ENCODE measurements around the gene ILK. TPM values are rescaled to one million over a fixed set of nuclear protein-coding genes. Genes with fewer than 3 reads are reported as not detected.

Gene ILK
- total and polyA plus RNA-seq, 10 of the 15 experiments (the other 5 are each of a cell fraction or from before 2014, with no cell fraction given), result 51.8 to 163 (median 92.0) TPM

GRCh38 chr11:6568191-6568918, 35.2 kb upstream of the ILK start:
- 85% methylated on average over 4 of the region's 4 CpGs for WGBS (ENCODE audit: insufficient coverage, insufficient replicate concordance, low lambda C conversion rate, missing lambda C conversion rate)

GRCh38 chr11:6569706-6570105, 33.9 kb upstream of the ILK start:
- Histone ChIP-seq H3K36me3 (ENCODE audit: control insufficient read depth in 2 of 2, insufficient read depth in 2 of 2, low read length in 1 of 2) (peaks cover 0 to 1% of the 10 kb centered on the region in 2 experiments; a peak in 1 of 4 replicates), H3K9me3 (replicated peaks; ENCODE audit: control insufficient read depth, insufficient read depth, low read length) (no peaks in the 10 kb centered on the region), H3K4me2 (ENCODE audit: control insufficient read depth, insufficient read depth) (no peak overlapping the region), H4K20me1 (ENCODE audit: control insufficient read depth, insufficient read depth) (no peaks in the 10 kb centered on the region), H3K79me2 (ENCODE audit: control insufficient read depth, insufficient read depth, low read length) (no peaks in the 10 kb centered on the region), H3K4me3 (no peak overlapping the region), H3K27ac (ENCODE audit: control insufficient read depth, insufficient read depth) (no peak overlapping the region), H3K9ac (ENCODE audit: control insufficient read depth, insufficient read depth, low read length) (no peak overlapping the region), H3K4me1 (ENCODE audit: control insufficient read depth, insufficient read depth, low read length) (no peaks in the 10 kb centered on the region), H2AFZ (ENCODE audit: control insufficient read depth, low read depth, low read length) (no peak overlapping the region), H3K27me3 (replicated peaks in 1 of 2; ENCODE audit: control insufficient read depth in 2 of 2, insufficient read depth in 2 of 2, low read length in 1 of 2) (no peaks in the 10 kb centered on the region)
- FAIRE-seq (no peak), ATAC-seq (no peak), DNase-seq (ENCODE audit: low read depth, low spot score) (no peak)
- BruUV-seq (replicated peaks), result no TSS peak
- in situ Hi-C loops (cut with MboI), result no loop called here
- intact Hi-C loops (cut with micrococcal nuclease; ENCODE audit: unreplicated experiment), result no loop called here
- 84% methylated on average over 5 of the region's 5 CpGs for WGBS (ENCODE audit: insufficient coverage, insufficient replicate concordance, low lambda C conversion rate, missing lambda C conversion rate)
- ChIA-PET SMC1A (ENCODE audit: uncharacterized antibody, unreplicated experiment) (no interaction called here), POLR2A (no interaction called here), RAD21 (ENCODE audit: unreplicated experiment) (no interaction called here), CTCF (no interaction called here)
- TF ChIP-seq HDGF (IDR thresholded peaks at IDR 0.05) (no peak), BHLHE40 (IDR thresholded peaks at IDR 0.05; ENCODE audit: borderline replicate concordance in 1 of 2, low read depth in 2 of 2, low read length in 1 of 2) (no peak), ELK1 (IDR thresholded peaks at IDR 0.05; ENCODE audit: low read depth, low read length) (no peak), SMAD1 (IDR thresholded peaks at IDR 0.05; ENCODE audit: low read depth, partially characterized antibody) (no peak), EGR1 (IDR thresholded peaks at IDR 0.05; ENCODE audit: borderline replicate concordance in 1 of 2, low read depth in 2 of 2, low read length in 2 of 2) (no peak), DPF2 (IDR thresholded peaks at IDR 0.05) (no peak), TAF1 (IDR thresholded peaks at IDR 0.05; ENCODE audit: borderline replicate concordance, low read depth, low read length) (no peak)
- TF ChIP-seq, protein P1, sequence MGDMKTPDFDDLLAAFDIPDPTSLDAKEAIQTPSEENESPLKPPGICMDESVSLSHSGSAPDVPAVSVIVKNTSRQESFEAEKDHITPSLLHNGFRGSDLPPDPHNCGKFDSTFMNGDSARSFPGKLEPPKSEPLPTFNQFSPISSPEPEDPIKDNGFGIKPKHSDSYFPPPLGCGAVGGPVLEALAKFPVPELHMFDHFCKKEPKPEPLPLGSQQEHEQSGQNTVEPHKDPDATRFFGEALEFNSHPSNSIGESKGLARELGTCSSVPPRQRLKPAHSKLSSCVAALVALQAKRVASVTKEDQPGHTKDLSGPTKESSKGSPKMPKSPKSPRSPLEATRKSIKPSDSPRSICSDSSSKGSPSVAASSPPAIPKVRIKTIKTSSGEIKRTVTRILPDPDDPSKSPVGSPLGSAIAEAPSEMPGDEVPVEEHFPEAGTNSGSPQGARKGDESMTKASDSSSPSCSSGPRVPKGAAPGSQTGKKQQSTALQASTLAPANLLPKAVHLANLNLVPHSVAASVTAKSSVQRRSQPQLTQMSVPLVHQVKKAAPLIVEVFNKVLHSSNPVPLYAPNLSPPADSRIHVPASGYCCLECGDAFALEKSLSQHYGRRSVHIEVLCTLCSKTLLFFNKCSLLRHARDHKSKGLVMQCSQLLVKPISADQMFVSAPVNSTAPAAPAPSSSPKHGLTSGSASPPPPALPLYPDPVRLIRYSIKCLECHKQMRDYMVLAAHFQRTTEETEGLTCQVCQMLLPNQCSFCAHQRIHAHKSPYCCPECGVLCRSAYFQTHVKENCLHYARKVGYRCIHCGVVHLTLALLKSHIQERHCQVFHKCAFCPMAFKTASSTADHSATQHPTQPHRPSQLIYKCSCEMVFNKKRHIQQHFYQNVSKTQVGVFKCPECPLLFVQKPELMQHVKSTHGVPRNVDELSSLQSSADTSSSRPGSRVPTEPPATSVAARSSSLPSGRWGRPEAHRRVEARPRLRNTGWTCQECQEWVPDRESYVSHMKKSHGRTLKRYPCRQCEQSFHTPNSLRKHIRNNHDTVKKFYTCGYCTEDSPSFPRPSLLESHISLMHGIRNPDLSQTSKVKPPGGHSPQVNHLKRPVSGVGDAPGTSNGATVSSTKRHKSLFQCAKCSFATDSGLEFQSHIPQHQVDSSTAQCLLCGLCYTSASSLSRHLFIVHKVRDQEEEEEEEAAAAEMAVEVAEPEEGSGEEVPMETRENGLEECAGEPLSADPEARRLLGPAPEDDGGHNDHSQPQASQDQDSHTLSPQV (IDR thresholded peaks at IDR 0.05), result no peak

More at GRCh38 chr11:6568191-6568918, 35.2 kb upstream of the ILK start:
- Histone ChIP-seq H3K27me3 (replicated peaks in 1 of 2; ENCODE audit: control insufficient read depth in 2 of 2, insufficient read depth in 2 of 2, low read length in 1 of 2) (no peaks in the 10 kb centered on the region), H3K9ac (ENCODE audit: control insufficient read depth, insufficient read depth, low read length) (no peak overlapping the region), H3K4me1 (ENCODE audit: control insufficient read depth, insufficient read depth, low read length) (no peaks in the 10 kb centered on the region), H3K79me2 (ENCODE audit: control insufficient read depth, insufficient read depth, low read length) (no peaks in the 10 kb centered on the region), H3K36me3 (ENCODE audit: control insufficient read depth in 2 of 2, insufficient read depth in 2 of 2, low read length in 1 of 2) (peaks cover 0 to 1% of the 10 kb centered on the region in 2 experiments; a peak in 1 of 4 replicates), H3K9me3 (replicated peaks; ENCODE audit: control insufficient read depth, insufficient read depth, low read length) (no peaks in the 10 kb centered on the region), H3K27ac (ENCODE audit: control insufficient read depth, insufficient read depth) (no peak overlapping the region), H3K4me3 (no peak overlapping the region), H4K20me1 (ENCODE audit: control insufficient read depth, insufficient read depth) (no peaks in the 10 kb centered on the region), H2AFZ (ENCODE audit: control insufficient read depth, low read depth, low read length) (no peak overlapping the region), H3K4me2 (ENCODE audit: control insufficient read depth, insufficient read depth) (no peak overlapping the region)
- in situ Hi-C loops (cut with MboI), result no loop called here
- TF ChIP-seq BACH1 (IDR thresholded peaks at IDR 0.05; ENCODE audit: borderline replicate concordance) (peak; percentile 51; the same call in 1 of the 2 replicates), SIX5 (IDR thresholded peaks at IDR 0.05; ENCODE audit: low read depth, low read length, severe bottlenecking) (no peak)
- ATAC-seq, result no peak
- intact Hi-C loops (cut with micrococcal nuclease; ENCODE audit: unreplicated experiment), result no loop called here
- POLR2A ChIA-PET, result no interaction called here
- CTCF ChIA-PET, result interaction anchor here (1.1 kb wide), 2 partner anchors 37 to 189 kb away, joined by 3 to 4 read pairs; no protein-coding TSS in a partner anchor
- BruUV-seq (replicated peaks), result no TSS peak
- DNase-seq (ENCODE audit: low read depth, low spot score), result no peak
- FAIRE-seq, result no peak
- SMC1A ChIA-PET (ENCODE audit: uncharacterized antibody, unreplicated experiment), result no interaction called here
- RAD21 ChIA-PET (ENCODE audit: unreplicated experiment), result no interaction called here

All from GM12878 (cell line).